Vagina (tissue), 2 donors: ENCODE measurements around the gene RAMP1. TPM values are rescaled to one million over a fixed set of nuclear protein-coding genes. Genes with fewer than 3 reads are reported as not detected.

Source experiments
- DNase-seq, 2 donors: peaks; one replicate each; pipeline ENCODE4 v3.0.0-alpha.2; 2017; ENCODE audit errors: extremely low spot score in 2 of 2
- H3K27ac ChIP-seq: fragments of 200-600 bp; sonication (generic); one replicate; pipeline ENCODE4 v1.5.1; 2019
- H3K27me3 ChIP-seq: fragments of 200-600 bp; sonication (generic); one replicate; pipeline ENCODE4 v1.5.1; 2019
- H3K36me3 ChIP-seq, 2 donors: fragments of 200-600 bp; sonication (generic); one replicate each; pipeline ENCODE4 v1.5.1; 2017 to 2019
- H3K4me1 ChIP-seq: fragments of 200-600 bp; sonication (generic); one replicate; pipeline ENCODE4 v1.5.1; 2019
- H3K4me3 ChIP-seq, 2 donors: fragments of 200-600 bp; sonication (generic); 1 replicate in 1 of 2; 2 replicates in 1 of 2; pipeline ENCODE4 v1.5.1; 2016 to 2019
- H3K9me3 ChIP-seq: fragments of 200-600 bp; sonication (generic); one replicate; pipeline ENCODE4 v1.5.1; 2019
- CTCF ChIP-seq, 3 experiments: fragments of 450-650 bp in 2 of 3; fragments of 200-600 bp in 1 of 3; sonication (generic) in 1 of 3; IDR thresholded peaks; one replicate each; pipeline ENCODE4 v1.5.1; 2017 to 2019; ENCODE audit warnings: antibody characterized with exemption in 3 of 3, mild to moderate bottlenecking in 2 of 3, moderate library complexity in 2 of 3
- POLR2A ChIP-seq, 2 donors: fragments of 450-650 bp; IDR thresholded peaks; one replicate each; pipeline ENCODE4 v1.6.1; 2017; ENCODE audit warnings: antibody characterized with exemption in 2 of 2, mild to moderate bottlenecking in 2 of 2, moderate library complexity in 2 of 2
- POLR2AphosphoS5 ChIP-seq, 2 donors: sonication (generic); formaldehyde crosslinking; IDR thresholded peaks; one replicate each; pipeline ENCODE4 v1.9.0; 2017; ENCODE audit warnings: antibody characterized with exemption in 2 of 2, mild to moderate bottlenecking in 2 of 2, low read depth in 1 of 2; ENCODE audit not compliant: insufficient read depth in 1 of 2
- intact Hi-C: fragments of 100-400 bp; cut with DNase I; formaldehyde crosslinking; loops from one replicate; pipeline ENCODE4 v1.15.1; 2023
- total RNA-seq: library from RNA; depleted of rRNA; stranded (reverse); fragments of >200 nt; gene quantifications from one replicate; pipeline ENCODE4 v1.2.3, GENCODE V29; 2016

RAMP1 gene
- total RNA-seq, 1 donor from 2014 or later: 120 TPM

DNA sequence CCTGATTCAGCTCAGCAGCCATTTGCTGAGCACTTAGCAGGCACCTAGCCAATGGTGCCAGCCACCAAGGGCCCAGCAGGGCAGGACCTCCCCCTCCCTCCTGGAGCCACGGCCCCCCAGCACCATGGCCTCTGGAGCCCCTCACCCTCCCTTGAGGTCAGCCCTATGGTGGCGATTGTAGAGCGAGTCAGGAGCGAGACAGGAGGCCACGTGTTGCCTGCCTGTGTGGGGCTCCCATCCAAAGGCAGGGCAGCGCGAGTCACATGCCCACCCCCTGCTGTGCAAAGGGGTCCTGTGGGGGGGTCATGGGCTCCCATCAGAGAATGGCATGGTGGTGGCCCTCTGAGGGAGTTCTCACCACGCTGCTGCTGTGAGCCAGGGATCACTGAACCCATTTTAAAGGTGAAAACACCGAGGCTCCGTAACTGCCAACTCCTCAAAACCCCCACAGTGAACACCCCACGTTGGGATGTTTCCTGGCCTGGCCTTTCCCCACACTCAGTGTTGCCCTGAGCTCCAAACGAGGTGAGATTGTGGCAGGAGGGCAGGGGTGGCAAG, 35.6 kb downstream of the RAMP1 start:
- Histone ChIP-seq H3K9me3 (no peaks in the 10 kb centered on the region), H3K4me1 (peaks cover 41% of the 10 kb centered on the region), H3K27me3 (no peaks in the 10 kb centered on the region), H3K36me3 (no peaks in the 10 kb centered on the region), H3K27ac (peak overlapping the region; percentile 65), H3K4me3 (no peak overlapping the region)
- TF ChIP-seq POLR2AphosphoS5 (IDR thresholded peaks at IDR 0.05; ENCODE audit: insufficient read depth in 1 of 2, low read depth in 1 of 2) (no peak), POLR2A (IDR thresholded peaks at IDR 0.05) (no peak), CTCF (IDR thresholded peaks at IDR 0.05) (no peak)
- no peak for DNase-seq
- intact Hi-C loops: no loop called here

GRCh38 chr2:237895544-237896506, 36.4 kb downstream of the RAMP1 start:
- H3K9me3 ChIP-seq: no peaks in the 10 kb centered on the region
- H3K27me3 ChIP-seq: no peaks in the 10 kb centered on the region
- TF ChIP-seq POLR2AphosphoS5 (IDR thresholded peaks at IDR 0.05; ENCODE audit: insufficient read depth in 1 of 2, low read depth in 1 of 2) (peak; percentile 21 to 55), POLR2A (IDR thresholded peaks at IDR 0.05) (no peak)
- H3K36me3 ChIP-seq: no peaks in the 10 kb centered on the region
- no peak overlapping the region for H3K4me3 ChIP-seq
- no peak for DNase-seq
- peaks cover 41% of the 10 kb centered on the region for H3K4me1 ChIP-seq
- peak overlapping the region; percentile 65 for H3K27ac ChIP-seq
- intact Hi-C loops: no loop called here

DNA sequence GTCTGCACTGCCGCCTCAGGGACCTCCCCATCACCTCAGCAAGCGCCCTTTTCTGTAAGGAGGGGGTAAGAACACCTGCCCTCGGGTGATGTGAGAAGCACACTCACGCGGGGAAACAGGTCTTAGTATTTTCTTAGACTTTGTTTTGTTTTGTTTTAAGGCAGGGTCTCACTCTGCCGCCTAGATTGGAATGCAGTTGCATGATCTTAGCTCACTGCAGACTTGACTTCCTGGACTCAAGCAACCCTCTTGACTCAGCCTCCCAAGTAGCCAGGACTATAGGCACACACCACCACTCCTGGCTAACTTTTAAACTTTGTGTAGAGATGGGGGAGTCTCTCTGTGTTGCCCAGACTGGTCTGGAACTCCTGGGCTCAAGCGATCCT, 37.1 kb downstream of the RAMP1 start:
- Histone ChIP-seq H3K4me3 (no peak overlapping the region), H3K27me3 (no peaks in the 10 kb centered on the region), H3K36me3 (no peaks in the 10 kb centered on the region), H3K4me1 (peaks cover 41% of the 10 kb centered on the region), H3K27ac (peak overlapping the region; percentile 65), H3K9me3 (no peaks in the 10 kb centered on the region)
- no peak for DNase-seq
- TF ChIP-seq POLR2A (IDR thresholded peaks at IDR 0.05) (no peak), CTCF (IDR thresholded peaks at IDR 0.05) (no peak), POLR2AphosphoS5 (IDR thresholded peaks at IDR 0.05; ENCODE audit: insufficient read depth in 1 of 2, low read depth in 1 of 2) (no peak)
- intact Hi-C loops: no loop called here

- Histone ChIP-seq H3K4me1 (peaks cover 41% of the 10 kb centered on the region), H3K27me3 (no peaks in the 10 kb centered on the region), H3K9me3 (no peaks in the 10 kb centered on the region), H3K4me3 (no peak overlapping the region), H3K27ac (peak overlapping the region; percentile 65), H3K36me3 (no peaks in the 10 kb centered on the region)
- DNase-seq: no peak
- TF ChIP-seq CTCF (IDR thresholded peaks at IDR 0.05) (no peak), POLR2A (IDR thresholded peaks at IDR 0.05) (no peak), POLR2AphosphoS5 (IDR thresholded peaks at IDR 0.05; ENCODE audit: insufficient read depth in 1 of 2, low read depth in 1 of 2) (no peak)
- intact Hi-C loops: no loop called here
These were observed 37.5 kb downstream of the RAMP1 start for GRCh38 chr2:237896956-237897355.

GRCh38 chr2:237898057-237898414, 38.6 kb downstream of the RAMP1 start:
- intact Hi-C loops: no loop called here
- H3K4me1 ChIP-seq: peaks cover 38% of the 10 kb centered on the region
- H3K27ac ChIP-seq: no peak overlapping the region
- no peaks in the 10 kb centered on the region for H3K9me3 ChIP-seq
- TF ChIP-seq POLR2A (IDR thresholded peaks at IDR 0.05) (no peak), POLR2AphosphoS5 (IDR thresholded peaks at IDR 0.05; ENCODE audit: insufficient read depth in 1 of 2, low read depth in 1 of 2) (no peak), CTCF (IDR thresholded peaks at IDR 0.05) (no peak)
- H3K36me3 ChIP-seq: no peaks in the 10 kb centered on the region
- H3K27me3 ChIP-seq: no peaks in the 10 kb centered on the region
- H3K4me3 ChIP-seq: no peak overlapping the region
- no peak for DNase-seq
